GM21367 (cell line): ENCODE data around the gene HDAC6.

Experiments used
- ATAC-seq: cut with Tn5 transposase; IDR thresholded peaks from one replicate; pipeline ENCODE4 v1.9.1; 2021; ENCODE audit not compliant: unreplicated experiment

HDAC6 gene

DNA sequence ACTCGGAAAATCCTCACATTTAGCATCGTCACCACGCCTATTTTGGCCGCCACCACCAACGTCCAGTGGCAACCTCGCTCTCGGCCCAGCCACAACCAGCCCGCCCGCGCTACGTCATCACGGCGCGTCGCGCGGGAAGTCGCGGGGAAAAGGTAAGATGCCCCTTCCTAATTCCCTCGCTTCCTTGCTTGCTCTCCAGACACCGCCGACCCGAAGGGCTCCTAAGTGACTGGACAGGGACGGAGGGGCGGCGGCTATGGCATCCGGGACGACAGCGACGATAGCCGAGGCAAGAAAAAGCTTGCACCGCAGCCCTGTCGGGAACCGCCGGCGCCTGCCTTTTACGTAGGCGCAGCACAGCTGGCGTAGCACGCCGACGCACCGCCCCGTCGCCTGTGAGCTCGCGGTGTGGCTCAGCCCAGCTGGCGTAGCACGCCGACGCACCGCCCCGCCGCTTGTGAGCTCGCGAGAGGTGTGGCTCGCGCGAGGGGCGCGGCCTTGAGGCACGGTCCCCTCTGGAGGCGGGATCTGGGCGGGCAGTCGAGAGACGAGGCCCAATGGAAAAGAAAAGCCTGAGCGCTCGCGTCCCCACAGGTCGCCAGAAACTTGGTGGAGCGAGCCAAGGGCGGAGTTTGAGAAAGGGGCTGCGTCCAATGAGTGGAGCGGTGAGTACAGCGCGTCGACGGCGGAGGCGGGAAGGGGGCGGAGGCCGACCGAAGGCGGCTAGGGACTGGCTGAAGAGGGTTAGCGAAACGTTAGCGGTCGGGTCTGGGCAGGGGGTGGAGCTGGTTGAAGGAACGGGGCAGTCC, at the start of gene HDAC6:
Gene HDAC6 (plus strand): TSS at position 788 of the 809 bp plus-strand sequence. CDS start 626 bp downstream, outside the sequence.
- ATAC-seq, result peak; percentile 84

GRCh38 chrX:48752498-48752897, 49.4 kb upstream of the HDAC6 start:
- no peak for ATAC-seq

DNA sequence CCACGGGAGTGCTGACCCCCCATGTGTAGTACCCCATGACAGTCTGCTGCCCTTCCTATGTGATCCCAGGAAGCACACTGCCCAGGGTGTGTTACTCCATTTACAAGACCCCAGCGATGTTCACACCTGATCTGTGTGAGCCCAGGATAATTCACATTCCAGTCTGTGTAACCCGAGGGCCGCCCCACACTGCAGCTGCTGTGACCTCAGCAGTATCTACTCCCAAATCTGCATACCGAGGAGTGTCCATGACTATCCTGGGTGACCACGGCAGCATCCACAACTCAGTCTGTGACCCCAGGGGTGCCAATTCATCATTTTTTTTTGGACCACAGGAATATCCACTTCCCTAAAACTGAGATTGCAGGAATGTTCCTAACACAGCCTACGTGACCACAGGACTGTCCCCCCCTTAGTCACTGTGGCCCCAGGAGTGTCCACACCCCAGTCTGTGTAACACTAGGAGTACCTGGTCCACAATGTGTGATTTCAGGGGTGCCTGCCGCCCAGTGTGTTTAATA, 48.1 kb upstream of the HDAC6 start:
- no peak for ATAC-seq

GRCh38 chrX:48754238-48754637, 47.6 kb upstream of the HDAC6 start:
- no peak for ATAC-seq

DNA sequence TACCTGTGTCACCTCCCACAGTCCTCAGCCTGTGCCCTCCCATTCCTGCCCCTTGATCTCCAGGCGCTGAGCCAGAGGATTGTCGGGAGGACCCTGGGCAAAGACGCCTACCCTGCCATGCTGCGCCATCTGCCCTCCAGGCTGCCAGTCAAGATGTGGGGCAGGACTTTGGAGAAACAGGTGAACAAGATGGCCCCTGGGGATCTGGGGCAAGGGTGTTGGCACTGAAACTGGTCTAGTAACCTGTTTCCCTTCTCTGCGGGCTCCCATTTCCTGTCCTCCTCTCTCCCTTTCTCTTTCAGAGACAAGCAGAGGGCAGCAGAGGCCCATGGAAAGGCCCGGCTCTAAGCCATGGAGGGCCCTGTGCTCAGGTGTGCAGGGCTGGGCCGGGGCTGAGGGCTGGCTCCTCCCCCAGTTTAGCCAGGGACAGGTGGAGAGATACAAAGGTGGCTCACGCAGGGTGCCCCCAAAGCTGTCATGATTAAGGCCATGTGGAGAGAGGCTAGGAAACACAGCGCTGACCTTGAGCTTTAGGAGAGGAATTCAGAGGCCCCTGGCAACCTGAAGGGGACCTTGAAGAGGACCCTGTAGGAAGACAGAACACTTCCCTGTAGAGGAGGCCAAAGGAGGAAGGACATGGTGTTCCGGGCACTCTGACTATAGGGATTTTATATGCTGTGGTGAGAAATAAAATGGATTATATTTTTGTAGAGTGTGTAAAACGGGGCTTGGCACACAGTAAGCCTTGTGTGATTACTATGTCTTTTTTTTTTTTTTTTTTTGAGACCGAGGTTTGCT, 40.0 kb upstream of the HDAC6 start, which contains the start of gene GLOD5:
Gene GLOD5 (plus strand): TSS at position 74 of the 798 bp plus-strand sequence. CDS start 44 bp downstream, at position 118.
- ATAC-seq, result no peak

DNA sequence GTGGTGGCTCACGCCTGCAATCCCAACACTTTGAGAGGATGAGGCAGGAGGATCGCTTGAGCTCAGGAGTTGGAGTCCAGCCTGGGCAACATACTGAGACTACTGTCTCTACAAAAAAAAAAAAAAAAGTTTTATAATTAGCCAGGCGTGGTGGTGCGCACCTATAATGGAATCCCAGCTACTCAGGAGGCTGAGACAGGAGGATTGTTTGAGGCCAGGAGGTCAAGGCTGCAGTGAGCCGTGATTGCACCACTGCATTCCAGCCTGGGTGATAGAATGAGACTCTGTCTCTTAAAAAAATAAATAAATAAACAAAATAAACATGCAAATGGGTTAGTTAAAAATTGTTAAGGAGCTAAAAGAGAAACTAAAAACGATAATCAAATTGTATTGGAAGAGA, 32.6 kb upstream of the HDAC6 start:
- ATAC-seq, result no peak

DNA sequence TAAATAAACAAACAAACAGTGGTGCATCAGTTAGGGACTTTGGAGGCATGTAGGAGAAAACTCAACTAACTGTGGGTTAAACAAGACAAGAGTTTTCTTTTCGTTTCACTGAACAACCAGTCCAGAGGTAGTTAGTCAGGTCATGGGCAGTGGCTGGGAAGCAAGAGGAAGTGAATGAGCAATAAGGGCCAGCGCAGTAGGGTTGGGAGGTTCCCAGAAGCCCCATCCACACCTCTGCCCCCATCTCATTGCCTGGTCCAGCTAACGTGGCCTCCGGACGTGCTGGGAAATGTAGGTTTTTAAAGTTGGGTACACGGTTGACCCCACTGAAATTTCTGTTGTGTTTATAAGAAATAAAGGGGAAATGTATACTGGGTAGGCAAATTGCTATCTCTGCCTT, 31.6 kb upstream of the HDAC6 start:
- no peak for ATAC-seq

- ATAC-seq, result no peak
These were observed 29.3 kb upstream of the HDAC6 start for GRCh38 chrX:48772602-48773001.

- ATAC-seq, result no peak
These were observed 24.9 kb upstream of the HDAC6 start for GRCh38 chrX:48776818-48777439.

DNA sequence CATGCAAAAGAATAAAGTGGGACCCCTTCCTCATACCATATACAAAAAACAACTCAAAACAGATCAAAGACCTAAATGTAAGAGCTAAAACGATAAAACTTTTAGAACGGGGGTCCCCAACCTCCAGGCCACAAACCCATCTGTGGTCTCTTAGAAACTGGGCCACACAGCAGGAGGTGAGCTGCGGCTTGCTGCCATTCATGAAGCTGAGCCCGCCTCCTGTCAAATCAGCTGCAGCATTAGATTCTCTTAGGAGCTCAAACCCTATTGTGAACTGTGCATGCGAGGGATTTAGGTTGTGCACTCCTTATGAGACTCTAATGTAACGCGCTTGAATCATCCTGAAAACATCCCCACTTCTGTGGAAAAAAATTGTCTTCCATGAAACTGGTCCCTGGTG, 22.5 kb upstream of the HDAC6 start:
- ATAC-seq, result no peak

GRCh38 chrX:48781705-48782104, 20.2 kb upstream of the HDAC6 start:
- ATAC-seq, result no peak

GRCh38 chrX:48782216-48782615, 19.7 kb upstream of the HDAC6 start:
- no peak for ATAC-seq

- ATAC-seq, result no peak
These were observed 19.1 kb upstream of the HDAC6 start for GRCh38 chrX:48782795-48783194.

DNA sequence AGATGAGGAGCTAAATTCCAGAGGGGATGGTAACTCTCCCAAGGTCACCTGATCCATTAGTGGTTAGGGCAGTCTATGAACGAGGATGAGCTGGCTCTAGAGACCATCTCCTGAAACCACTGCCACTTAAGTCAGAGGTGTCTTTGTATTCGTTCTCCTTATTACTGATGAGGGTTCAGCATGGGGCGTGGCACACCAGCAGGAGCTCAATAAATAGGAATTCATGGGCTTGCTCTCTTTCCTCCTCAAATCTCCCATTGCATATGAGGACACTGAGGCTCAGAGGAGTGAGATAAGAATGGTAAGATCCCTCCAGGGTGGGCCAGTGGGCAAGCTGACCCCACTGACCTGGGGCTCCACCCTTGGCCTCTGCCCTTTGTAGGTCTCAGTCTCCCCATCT, 17.1 kb upstream of the HDAC6 start:
- no peak for ATAC-seq

- no peak for ATAC-seq
These were observed 16.7 kb upstream of the HDAC6 start for GRCh38 chrX:48785186-48785539.

DNA sequence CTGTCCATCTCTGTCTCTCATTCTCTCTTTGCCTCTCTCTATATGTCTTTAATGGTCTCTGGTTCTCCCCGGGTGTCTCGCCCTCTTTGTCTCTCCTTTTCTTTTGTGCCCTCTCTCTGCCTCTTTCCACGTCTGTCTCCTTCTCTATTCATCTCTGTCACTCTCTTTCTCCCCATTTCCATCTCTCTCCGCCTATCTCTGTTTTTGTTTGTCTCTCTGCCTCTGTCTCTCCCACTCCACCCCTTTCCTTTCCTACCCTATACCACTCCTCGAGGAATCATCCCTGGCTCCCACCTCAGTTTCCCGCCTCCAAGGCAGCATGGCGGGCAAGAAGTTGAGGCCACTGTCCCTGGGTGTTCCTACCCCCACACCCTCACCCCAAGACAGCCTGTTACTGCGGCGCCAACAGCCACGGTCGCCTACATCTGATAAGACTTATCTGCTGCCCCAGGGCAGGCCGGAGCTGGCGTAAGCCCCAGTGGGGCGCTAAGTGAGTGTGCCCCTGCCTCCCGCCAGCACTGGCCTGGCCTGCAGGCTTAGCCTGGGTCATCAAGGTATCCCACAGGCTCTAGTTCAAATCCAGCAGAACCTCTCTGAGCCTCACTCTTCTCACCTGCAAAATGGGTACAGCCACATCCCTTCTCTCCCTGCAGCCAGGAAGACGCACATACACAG, 16.2 kb upstream of the HDAC6 start:
- no peak for ATAC-seq

- no peak for ATAC-seq
These were observed 15.5 kb upstream of the HDAC6 start, which contains the start of gene GATA1 for GRCh38 chrX:48786341-48786800. GATA1 (plus strand) TSS chrX:48786590; CDS start chrX:48791110, 4,520 bp downstream.

GRCh38 chrX:48786825-48787504, 14.9 kb upstream of the HDAC6 start:
- no peak for ATAC-seq

- ATAC-seq, result no peak
These were observed 14.1 kb upstream of the HDAC6 start for GRCh38 chrX:48787505-48788443.
